HG02943 (cell line): ENCODE measurements around the gene ARL4A.

Source experiments
- ATAC-seq: cut with Tn5 transposase; IDR thresholded peaks from one replicate; pipeline ENCODE4 v1.9.1; 2021; ENCODE audit warnings: mild to moderate bottlenecking, low read depth, moderate library complexity; ENCODE audit not compliant: unreplicated experiment

Gene ARL4A

DNA sequence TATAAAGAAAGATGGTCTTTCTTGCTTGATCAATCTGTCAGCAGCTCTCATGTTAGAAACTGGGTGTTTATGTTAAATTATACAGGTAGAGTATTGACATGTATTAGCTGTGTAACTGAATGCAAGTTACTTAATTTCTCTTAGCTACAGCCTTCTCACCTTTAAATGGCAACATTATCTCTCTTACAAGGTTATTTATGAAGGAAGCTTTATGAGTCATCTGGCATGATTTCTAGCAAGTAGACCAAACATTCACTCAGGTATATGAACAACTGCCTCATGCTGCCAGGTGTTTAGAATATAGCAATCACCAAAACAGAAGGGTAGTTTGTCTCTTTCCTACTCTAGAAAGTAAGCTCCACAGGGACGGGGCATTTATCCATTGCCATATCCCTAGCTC, 8.5 kb downstream of the ARL4A start:
- no peak for ATAC-seq

DNA sequence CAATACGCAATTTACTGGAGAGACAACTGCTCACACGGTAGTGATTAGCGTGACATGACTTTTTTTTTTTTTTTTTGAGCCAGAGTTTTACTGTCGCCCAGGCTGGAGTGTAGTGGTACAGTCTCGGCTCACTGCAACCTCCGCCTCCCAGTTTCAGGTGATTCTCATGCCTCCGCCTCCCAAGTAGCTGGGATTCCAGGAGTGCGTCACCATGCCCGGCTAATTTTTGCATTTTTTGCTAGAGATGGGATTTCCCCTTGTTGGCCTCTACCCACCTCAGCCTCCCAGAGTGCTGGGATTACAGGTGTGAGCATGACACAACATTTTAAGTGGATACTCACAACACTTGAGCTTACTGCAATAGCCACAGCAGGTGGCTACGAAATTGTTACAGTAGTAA, 11.9 kb downstream of the ARL4A start:
- ATAC-seq, result no peak

DNA sequence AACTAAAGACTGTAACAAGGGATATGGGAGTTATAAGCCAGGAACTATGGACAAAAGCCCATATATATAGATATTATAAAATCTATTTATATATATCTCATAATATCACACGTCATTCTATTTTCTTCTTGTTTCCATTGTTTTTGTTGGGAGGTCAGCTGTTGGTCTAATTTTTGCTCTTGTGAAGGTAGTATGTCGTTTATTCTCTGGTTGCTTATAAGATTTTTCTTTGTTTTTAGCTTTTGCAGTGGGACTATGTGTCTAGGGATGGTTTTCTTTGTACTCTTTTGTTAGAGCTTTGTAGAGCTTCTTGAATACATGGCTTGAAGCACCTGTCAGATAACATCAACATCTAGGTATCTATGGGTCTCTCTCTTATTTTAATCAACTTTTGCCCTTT, 14.0 kb downstream of the ARL4A start:
- no peak for ATAC-seq

DNA sequence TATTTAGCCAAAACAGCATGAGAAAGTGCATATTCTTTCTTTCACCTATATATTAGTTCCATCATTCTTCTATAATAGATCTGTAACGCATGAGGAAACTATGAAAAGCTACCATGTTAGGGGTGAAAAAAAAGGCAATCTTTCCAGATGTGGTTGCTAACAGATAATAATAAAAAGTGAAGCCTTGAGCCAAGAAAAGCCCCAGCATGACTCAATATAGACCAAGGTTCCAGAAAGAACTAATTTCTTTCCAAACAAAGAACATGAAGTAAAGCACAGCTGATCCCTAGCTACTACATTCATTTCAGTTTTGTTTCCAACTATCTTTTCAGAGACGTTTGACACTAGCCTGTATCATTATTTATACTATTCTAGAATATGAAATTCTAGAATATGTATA, 16.4 kb downstream of the ARL4A start:
- ATAC-seq, result no peak

GRCh38 chr7:12705878-12706277, 18.4 kb downstream of the ARL4A start:
- ATAC-seq, result no peak

GRCh38 chr7:12706900-12707536, 19.6 kb downstream of the ARL4A start:
- no peak for ATAC-seq

GRCh38 chr7:12708314-12708713, 20.9 kb downstream of the ARL4A start:
- ATAC-seq, result no peak

DNA sequence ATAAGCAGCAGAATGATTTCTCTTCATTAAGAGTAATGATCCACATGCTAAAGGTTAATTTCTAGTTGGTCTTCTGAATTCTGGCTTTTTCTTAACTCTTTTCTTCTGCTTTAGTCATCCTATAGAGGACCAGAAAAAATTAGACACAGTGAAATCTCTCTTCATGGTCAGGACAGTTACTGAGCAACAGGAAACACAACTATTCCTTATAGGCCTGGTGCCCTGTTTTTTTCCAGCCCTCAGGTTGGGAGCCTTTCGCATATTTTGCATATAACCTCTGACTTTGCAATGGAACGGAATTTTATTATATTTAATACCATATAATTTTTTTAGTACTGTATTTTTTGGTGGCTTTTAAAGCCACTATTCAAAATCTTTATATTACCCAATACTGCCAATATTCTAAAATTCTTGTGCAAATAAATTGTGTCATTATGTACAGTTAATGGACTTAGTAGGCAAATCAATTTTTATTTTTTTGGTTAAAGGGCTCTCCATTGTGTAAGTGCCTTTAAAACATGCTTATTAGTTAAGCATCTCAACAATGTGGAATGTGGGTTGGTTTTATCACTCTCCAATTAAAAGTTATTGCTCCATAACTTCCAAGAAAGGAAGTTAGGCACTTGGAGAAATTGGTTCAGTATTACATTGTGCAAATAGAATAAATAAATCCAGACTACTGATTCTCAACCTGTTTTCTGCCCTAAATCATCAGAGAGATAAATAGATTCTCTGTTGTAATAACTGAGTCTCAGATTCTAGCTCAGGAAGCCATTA, 22.5 kb downstream of the ARL4A start:
- no peak for ATAC-seq

DNA sequence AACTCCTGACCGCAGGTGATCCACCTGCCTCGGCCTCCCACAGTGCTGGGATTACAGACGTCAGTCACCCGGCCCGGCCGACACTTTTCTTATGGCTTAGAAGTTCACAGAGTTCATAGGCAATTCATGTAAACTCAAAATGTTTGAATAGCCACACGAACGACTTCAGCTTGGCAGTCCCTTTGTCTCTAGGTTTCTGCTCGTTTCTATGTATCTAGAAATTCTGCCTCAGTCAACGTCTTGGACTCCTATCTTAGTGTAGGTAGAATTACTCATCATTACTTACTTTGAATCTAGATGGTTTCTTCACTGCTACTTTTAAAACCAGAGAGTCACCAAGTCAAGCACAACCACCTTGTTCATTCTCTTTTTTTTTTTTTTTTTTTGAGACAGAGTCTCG, 23.7 kb downstream of the ARL4A start:
- no peak for ATAC-seq

GRCh38 chr7:12712236-12712635, 24.8 kb downstream of the ARL4A start:
- no peak for ATAC-seq

DNA sequence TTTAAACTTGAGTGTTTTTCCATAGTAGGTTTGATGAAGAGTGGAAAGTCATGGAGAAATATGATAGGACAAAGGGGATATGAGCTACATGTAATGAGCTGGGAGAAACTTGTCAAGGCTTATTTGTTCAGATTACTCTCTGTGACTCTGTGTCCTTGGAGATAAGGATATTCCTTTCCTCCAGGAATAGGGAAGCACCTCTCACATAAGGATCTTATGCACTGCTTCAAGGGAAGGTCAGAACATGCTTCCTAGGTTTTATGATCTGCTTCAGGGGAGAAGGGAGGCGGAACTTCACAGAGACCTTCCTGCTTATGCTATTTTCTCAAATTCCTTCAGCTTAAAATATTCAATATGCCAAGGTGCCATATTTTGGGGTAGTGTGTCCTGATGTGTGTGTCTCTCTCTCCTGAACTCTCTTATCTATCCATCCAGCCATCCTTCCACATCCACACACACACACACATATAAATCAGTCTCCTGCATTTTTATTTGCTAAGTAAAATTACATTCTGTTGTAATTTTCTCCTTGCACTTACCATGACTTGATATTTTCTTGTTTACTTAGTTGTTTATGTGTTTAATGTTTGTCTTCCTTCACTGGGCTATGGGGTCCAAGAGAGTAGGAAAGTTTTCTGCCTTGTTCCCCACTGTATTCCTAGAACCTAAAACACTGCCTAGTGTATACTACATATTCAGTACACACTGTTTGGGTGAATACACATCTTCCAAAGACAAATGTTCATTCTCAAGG, 26.4 kb downstream of the ARL4A start:
- no peak for ATAC-seq

- ATAC-seq, result no peak
Measured at GRCh38 chr7:12714379-12714737, 26.9 kb downstream of the ARL4A start.

- no peak for ATAC-seq
Measured at GRCh38 chr7:12715372-12716133, 28.1 kb downstream of the ARL4A start.

DNA sequence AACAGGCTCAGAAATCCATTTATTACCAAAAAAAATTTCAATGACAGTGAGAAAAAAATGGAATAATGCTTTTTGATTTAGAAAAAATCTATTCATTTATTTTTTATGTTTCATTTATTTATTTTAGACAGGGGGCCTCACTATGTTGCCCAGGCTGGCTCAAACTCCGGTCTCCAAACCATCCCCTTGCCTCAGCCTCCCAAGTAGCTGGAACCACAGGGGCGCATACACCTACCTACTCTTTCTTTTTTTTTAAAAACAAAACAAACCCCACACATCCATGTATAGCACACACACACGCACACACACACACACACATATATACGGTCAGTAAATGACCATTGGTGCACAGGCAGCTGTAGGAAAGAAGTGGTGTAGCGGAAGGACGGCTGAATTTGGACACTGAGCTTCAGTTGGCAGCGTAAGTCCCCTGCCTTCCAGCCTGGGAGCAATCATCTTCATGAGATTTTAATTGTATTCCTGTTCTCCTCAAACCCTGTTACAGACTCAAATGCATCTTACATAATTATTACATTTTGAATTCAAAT, 28.8 kb downstream of the ARL4A start:
- ATAC-seq, result no peak

DNA sequence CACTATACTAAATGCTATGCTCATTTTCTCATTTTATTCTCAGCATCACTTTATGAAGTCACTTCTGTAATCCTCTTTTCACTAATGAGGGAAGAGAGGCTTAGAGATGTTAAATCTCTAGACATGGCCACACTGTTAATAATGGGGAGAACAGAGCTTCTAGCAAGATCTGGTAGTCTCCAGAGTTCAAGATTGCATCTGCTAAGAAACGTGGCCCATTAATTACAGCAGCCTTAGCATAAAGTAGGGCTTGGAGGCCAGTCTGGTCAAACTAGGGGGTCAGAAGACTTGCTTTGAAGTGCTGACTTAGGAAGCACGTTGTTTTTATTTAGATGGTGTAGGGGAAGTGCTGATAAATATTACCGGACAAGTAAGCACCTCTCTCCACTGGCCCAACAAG, 29.3 kb downstream of the ARL4A start:
- ATAC-seq, result no peak

DNA sequence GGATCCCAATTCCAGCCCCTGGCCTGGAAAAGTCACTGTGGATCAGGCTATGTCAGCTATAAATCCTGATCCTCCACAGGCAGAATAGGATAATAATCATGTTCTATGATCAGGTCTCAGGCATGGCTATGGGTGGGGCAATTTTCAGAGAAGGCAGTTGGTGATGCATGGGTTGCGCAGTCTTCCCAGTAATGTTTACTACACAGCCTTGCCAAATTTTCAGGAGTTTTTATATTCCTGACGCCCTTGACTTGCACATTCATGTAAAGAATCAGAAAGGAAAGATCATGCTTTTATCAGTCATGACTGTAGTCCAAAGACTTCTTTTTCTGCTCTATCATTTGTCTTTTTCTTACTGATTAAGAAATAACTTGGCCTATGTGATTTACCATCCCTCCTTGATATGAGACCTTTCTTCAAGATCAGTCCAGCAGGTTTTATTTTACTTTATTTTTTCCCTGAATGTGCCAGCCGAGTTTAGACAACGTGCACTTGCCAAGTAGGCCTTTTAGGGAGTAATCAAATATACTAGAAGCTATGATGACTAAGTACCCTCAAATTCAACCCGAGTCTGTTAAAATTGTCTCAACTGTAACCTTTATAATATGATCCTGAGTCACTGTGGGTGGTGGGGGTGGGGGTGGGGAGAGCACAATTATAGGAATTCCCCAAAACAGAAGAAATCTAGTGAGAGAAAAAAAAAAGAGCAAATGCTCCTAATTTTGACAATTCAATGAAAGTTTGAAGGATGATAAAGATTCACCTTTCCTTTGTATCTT, 31.9 kb downstream of the ARL4A start:
- no peak for ATAC-seq

- no peak for ATAC-seq
Measured at GRCh38 chr7:12719981-12720865, 32.8 kb downstream of the ARL4A start.

DNA sequence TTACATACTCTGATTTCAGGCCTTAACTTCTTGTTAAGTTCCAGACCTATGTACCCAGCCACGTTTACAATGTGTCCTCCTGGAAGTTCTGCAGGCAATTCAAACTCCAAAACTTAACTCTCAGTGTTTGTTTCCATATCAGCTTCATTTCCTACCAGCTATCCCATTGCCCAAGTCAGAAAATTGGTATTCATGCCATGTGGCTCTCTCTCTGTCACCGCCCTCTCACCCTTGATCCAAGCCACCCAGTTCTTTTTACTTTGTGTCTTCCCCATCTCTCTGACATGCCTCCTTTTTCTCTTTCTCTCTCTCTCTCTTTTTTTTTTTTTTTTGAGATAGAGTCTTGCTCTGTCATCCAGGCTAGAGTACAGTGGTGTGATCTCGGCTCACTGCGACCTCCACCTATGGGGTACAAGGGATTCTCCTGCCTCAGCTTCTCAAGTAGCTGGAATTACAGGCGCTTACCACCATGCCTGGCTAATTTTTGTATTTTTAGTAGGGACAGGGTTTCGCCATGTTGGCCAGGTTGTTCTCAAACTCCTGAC, 33.9 kb downstream of the ARL4A start:
- ATAC-seq, result no peak

- ATAC-seq, result no peak
Measured at GRCh38 chr7:12722136-12722535, 34.7 kb downstream of the ARL4A start.
